Erythroblast (primary cell): ENCODE measurements around the gene SEPTIN5.

Experiments used
- GATA1 ChIP-seq: IDR thresholded peaks from 2 replicates; pipeline ENCODE4 v1.6.1; 2011; ENCODE audit warnings: low read depth, mild to moderate bottlenecking, control low read depth, low read length, moderate library complexity
- POLR2A ChIP-seq: IDR thresholded peaks from 2 replicates; pipeline ENCODE4 v1.6.1; 2011; ENCODE audit warnings: mild to moderate bottlenecking, low read length

- TF ChIP-seq POLR2A (no peak), GATA1 (no peak)
These were observed 44.7 kb downstream of the SEPTIN5 start for GRCh38 chr22:19758896-19759426.
